ENCODE data around the gene TXNDC16.
"Not testable (repeated sequence)": the region's sequence is repeated elsewhere in the genome, so short reads cannot be mapped to it uniquely, and the experiment has no call there.

TXNDC16 gene

GRCh38 chr14:52531481-52531880 lies 20.8 kb downstream of the TXNDC16 start:
- DNase-seq: no peak

GRCh38 chr14:52527052-52527451 lies 25.3 kb downstream of the TXNDC16 start:
- DNase-seq: no peak

GRCh38 chr14:52522581-52523345 lies 29.5 kb downstream of the TXNDC16 start:
- no peak for DNase-seq

DNA sequence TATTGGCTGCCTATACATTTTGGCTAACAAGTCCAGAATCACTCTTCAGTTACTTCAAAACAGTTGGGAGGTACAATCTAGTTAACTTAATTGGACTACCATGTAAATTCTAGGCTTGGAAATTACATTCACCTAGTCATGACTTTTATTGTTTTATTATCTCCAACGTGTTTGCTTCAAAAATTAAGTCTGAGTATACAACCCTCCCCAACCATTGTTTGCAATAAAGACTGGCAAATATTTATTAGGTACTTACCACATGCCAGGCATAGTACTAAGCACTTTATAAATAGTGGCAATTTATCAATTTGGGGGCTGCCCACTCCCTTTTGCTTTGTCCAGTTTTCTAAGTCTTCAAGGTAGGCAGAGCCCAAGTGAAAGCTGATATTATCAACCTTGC lies 30.3 kb downstream of the TXNDC16 start:
- DNase-seq: no peak

DNA sequence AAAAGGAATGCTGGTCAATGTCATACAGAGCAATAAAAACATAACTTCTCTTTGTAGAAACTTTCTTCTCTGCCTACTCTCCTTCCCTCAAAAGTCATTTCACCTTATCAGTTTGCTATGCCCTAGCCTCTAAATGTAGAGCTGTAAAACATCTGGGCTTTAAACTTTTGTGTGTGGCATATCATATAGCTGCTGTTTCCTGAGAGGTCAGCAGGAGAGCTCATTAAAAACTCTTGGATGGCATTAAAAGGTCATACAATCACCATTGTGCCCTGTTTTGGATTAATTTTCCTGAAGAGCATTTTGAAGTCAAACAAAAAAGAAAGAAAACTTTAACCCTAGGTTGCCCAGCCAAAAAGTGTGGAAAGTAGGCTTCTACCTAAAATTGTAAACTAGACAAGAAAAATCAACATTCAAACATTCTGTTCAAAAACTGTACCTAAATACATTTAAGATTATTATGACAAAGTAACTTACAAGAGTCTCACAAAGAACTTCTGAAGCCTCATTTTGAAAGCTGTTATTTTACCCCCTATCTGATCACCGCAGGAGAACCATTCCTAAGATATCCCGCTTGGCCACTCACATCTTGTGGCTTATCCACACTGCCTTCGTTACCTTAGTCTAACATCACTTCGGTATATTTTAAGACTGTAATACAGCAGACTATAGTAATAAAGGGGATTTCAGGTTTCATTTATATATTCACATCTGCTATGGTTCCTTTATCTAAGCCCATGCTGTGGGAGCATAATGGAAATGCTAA lies 38.1 kb downstream of the TXNDC16 start:
- no peak for DNase-seq

DNA sequence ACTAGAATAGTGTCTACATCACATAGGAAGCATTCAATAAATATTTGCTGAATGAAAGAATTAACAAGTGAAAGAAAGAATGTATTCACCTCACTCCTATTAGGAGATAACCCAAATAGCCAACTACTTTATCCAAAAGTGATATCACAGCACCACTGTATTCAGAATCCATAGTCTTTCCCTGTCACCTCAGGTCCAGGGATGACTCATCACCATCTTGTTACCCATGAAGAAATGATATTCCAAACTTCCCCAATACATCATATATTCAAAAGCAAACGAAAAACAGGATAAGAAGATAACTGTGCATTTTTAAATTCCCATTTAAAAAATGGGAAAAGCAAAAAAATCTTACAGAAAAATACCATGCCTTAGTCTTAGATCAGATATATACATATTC lies 39.1 kb downstream of the TXNDC16 start:
- no peak for DNase-seq

- DNase-seq: no peak
These were observed 57.9 kb downstream of the TXNDC16 start for GRCh38 chr14:52494444-52494843.

- DNase-seq: no peak
These were observed 66.8 kb downstream of the TXNDC16 start for GRCh38 chr14:52485350-52485960.

DNA sequence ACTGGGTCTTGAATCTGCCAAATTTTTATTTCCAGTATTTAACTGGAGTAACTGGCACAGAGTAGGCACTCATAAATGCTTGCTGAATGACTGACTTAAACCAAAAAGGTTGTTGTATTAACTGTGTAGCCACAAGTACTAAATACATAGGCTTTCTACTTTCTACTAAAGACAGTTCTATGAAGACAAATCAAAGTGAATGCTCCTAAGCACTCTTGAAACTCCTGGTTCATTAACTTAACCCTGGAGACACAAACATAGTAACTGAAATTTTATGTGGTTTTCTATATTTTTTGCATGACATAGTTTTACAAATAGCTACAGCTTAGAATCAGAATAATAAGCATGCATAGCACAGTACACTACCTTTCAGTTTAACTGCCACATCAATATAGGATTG lies 70.4 kb downstream of the TXNDC16 start:
- peak; percentile 17 for DNase-seq

DNA sequence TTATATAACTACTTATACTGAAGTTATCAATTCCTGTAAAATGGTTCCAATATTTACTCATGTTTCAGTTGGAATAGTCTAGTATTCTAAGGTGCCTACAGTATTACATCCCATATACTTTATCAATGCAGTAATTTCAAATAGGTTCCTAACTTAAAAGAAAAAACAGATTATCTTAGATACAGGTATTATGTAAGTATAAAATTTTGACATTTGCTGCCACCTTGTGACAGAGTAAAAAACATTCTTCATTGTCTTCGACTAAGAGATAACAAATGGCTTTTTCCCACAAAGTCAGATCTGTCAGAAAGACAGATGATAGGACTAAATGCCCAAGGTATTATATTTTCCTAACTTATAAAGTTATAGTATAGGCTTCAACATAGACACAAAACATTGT lies 78.7 kb downstream of the TXNDC16 start:
- no peak for DNase-seq

DNA sequence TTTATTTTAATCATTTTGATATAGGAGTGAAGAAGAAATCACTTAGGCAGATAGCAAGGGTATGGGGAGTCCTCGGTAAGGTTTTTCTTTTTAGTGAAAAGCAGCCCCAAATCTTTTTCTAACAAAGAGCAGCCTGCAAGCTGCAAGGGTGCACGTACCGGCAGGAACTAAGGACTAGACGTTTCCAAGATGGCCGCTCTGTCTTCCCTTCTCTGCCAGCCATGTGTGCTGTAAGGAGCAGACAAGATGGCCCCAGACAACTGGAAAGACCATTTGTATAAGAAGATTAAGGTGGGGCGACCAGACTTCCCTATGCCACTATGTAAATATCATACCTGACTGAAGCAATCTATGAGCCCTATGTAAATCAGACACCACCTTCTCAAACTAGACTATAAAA lies 79.6 kb downstream of the TXNDC16 start:
- DNase-seq: no peak

DNA sequence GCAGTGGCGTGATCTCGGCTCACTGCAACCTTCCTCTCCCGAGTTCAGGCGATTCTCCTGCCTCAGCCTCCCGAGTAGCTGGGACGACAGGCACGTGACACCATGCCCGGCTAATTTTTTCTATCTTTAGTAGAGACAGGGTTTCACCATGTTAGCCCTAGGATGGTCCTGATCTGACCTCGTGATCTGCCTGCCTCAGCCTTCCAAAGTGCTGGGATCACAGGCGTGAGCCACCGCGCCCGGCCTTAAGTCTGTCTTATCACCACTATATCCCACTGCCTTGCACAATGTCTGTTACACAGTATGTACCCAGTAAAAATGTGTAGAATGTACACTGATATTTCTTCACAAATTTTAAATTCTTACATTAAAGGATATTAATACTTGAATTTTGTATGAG lies 80.1 kb downstream of the TXNDC16 start:
- DNase-seq: not testable (repeated sequence)

DNA sequence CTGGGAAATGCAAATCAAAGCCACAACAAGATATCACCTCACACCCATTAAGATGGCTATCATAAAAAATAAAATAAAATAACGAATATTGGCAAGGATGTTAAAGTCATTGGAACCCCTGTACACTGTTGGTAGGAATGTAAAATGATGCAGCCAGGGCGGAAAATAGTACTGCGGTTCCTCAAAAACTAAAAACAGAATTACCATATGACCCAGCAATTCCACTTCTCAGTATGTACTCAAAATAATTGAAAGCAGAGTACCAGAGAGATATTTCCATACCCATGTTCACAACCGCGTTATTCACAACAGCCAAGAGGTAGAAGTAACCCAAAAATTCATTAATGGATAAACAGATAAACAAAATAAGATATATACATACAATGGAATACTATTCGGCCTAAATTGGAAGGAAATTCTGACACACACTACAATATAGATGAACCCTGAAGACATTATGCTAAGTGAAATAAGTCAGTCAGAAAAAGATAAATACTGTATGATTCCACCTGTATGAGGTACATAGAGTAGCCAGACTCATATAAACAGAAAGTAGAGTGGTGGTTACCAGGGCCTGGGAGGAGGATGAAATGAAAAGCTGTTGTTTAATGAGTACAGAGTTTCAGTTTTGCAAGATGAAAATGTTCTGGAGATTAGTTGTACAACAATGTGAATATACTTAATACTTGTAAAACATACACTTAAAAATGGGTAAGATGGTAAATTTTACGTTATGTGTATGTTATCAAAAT lies 84.6 kb downstream of the TXNDC16 start:
- DNase-seq: no peak

GRCh38 chr14:52464175-52464574 lies 88.1 kb downstream of the TXNDC16 start:
- no peak for DNase-seq

GRCh38 chr14:52463375-52463774 lies 88.9 kb downstream of the TXNDC16 start:
- no peak for DNase-seq

DNA sequence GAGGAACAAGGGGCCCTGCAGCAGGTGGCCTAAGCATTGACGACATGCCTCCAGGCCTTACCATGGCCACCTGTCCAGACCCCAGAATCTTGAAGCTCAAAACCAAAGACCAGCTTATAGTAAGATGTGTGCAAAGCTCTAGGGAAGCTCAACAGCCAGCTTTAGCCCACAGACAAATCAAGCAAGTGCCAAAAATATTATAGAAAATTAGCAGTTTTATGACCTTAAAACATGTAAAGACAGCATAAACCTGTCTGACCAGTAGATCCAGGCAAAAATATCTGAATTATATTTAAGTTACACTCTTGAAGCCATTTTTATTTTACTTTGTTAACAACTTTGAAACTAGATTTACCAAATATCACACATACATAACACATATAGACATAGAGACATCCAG lies 90.6 kb downstream of the TXNDC16 start:
- no peak for DNase-seq

- no peak for DNase-seq
These were observed 93.6 kb downstream of the TXNDC16 start for GRCh38 chr14:52458721-52459085.

DNA sequence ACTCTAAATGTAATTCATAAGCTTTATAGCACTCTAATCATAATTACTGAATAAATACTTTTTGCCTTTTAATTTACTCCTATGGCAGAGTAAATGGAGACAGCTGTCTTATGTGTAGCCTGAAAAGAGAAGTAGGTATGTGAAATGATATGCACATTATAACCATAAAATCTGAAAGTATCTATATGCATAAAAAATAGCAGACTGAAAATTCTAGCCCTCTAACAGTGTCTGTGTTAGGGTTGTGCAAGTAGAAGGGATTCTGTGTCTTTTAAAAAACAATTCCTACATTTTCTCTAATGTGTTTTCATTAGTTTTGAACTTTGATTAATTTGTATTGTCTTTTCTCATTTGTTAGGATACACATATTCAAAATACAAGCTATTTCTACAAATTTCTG lies 94.9 kb downstream of the TXNDC16 start:
- DNase-seq: no peak

- DNase-seq: no peak
These were observed 96.8 kb downstream of the TXNDC16 start for GRCh38 chr14:52455291-52456088.

- DNase-seq: no peak
These were observed 105.1 kb downstream of the TXNDC16 start for GRCh38 chr14:52447236-52447635.

- DNase-seq: no peak
These were observed 106.0 kb downstream of the TXNDC16 start for GRCh38 chr14:52446355-52446754.

- DNase-seq: no peak
These were observed 108.8 kb downstream of the TXNDC16 start for GRCh38 chr14:52443506-52443905.

DNA sequence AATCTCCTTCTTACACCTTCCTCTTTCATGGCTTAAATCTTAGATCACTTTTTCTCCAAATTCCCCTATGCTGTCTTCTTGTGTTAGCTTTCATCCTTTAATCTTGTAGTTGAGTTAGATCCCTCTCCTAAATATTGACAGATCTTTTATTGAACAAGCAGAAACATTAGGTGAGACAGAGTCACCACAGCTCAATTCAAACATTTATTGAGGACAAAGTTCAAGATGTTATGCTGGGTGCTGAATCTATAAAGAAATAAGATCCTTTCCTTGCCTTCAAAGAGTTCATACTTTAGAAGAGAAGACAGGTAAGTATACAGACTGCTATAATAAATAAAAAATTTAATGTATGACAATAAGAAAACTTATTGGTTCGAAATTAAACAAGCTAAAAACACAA lies 109.7 kb downstream of the TXNDC16 start:
- DNase-seq: no peak
